Activated CD4-positive, CD25-positive, alpha-beta regulatory T cell (primary cell): ENCODE data around the gene MYH16.
"Not testable (repeated sequence)": the region's sequence is repeated elsewhere in the genome, so short reads cannot be mapped to it uniquely, and the experiment has no call there.

ENCODE experiments used
- DNase-seq, 4 experiments: peaks; one replicate each; lab custom pipeline; 2025; lab: John Stamatoyannopoulos, UW

Gene MYH16

DNA sequence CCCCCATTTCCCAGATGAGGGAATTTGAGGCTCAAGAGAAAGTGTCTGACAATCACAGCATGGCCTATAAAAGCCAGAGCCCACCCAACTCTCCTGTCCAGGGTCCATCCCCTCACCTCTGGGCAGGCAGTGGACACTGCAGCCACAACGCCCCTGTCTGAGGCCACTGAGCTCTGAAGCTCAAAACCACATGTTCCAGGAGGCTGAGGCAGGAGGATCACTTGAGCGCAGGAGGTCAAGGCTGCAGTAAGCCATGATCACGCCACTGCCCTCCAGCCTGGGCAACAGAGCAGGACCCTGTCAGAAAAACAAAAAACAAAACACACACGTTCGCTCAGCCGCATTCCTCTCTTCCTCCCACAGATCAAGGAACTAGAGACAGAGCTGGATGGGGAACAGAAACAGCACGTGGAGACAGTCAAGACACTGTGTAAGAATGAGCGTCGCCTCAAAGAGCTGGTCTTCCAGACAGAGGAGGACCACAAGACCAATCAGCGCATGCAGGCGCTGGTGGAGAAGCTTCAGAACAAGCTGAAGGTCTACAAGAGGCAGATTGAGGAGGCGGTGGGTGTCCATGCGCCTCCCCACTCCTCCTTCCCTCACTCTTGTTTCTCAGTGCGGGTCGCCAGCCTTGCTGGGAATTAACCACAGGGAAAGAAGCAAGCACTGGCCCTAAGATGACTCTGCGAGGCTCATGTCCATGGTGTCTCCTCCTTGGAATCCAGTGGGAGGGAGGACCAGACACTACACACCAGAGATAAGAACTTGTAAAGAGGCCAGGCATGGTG, 33.0 kb downstream of the MYH16 start:
- DNase-seq = no peak

DNA sequence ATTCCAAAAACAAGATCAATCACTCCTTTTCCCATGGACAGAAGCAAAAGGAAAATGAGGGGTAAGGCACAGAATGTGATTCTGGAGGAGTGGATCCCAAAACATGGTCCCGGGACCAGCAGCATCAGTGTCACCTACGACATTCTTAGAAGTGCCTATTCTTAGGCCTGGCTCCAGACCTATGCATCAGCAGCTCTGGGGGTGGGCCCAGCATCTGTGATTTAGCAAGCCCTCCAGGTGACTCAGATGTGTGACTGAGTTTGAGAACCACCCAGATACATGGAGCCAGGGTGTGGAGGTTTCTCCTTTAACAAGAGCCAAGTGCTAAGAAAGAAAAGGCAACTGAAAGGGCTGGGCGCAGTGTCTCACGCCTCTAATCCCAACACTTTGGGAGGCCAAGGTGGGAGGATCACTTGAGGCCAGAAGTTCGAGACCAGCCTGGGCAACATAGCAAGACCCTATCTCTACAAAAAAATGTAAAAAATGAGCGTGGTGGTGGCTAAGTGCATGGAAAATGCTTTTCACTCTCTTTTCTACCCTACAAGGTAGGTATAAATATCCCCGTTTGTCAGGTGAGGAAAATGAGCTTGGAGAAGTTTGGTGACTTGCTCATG, 35.9 kb downstream of the MYH16 start:
- no peak for DNase-seq

DNA sequence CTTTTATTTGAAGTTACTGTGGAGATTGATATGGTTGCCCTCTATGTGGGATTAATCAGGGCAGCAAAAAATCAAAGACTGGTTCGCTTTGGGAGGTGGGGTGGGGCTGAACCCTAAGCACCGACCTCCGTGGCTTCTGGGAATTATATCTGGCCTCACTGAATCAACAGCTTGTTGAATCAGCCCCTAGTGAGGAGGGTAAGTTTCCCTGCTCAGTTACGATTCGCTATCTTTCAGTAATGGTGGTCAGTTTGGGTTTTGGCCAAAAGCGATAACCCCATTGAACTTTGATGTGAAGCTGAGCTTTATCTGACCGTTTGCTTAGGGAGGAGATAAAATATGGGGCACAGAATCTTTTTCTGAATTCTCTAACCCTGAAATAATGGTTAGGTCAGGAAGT, 36.5 kb downstream of the MYH16 start:
- no peak for DNase-seq

DNA sequence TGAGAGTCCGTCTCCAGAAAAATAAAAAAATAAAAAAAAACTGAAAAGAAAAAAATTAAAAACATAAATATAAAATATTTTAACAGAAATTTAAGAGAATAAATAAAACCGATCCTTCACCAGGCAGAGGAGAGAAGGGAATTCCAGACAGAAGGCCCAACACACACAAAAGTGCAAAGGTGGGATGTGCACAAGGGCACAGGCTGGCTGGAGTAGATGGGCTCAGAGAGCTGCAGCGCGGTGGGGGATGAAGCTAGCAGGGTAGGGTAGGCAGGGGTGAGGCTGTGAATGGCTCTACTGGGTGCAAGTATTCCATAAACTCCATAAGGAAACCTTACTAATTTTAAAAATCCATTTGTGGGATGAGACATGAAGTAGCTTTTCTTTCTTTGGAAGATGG, 37.4 kb downstream of the MYH16 start:
- no peak for DNase-seq

DNA sequence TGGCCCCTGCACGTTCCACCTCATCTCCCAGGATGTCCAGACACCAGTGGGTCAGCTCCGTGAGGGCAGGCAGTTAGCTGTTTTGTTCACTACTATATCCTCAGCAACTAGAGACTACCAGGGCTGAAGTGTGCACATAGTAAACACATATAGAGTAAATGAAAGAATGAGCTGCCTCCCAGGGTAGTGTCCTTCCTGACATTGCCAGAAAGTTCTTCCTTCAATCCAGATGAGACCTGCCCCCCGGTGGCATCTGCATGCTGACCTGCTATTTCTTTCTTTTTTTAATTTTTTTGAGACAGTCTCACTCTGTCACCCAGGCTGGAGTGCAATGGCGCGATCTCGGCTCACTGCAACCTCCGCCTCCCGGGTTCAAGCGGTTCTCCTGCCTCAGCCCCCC, 39.1 kb downstream of the MYH16 start:
- no peak for DNase-seq

DNA sequence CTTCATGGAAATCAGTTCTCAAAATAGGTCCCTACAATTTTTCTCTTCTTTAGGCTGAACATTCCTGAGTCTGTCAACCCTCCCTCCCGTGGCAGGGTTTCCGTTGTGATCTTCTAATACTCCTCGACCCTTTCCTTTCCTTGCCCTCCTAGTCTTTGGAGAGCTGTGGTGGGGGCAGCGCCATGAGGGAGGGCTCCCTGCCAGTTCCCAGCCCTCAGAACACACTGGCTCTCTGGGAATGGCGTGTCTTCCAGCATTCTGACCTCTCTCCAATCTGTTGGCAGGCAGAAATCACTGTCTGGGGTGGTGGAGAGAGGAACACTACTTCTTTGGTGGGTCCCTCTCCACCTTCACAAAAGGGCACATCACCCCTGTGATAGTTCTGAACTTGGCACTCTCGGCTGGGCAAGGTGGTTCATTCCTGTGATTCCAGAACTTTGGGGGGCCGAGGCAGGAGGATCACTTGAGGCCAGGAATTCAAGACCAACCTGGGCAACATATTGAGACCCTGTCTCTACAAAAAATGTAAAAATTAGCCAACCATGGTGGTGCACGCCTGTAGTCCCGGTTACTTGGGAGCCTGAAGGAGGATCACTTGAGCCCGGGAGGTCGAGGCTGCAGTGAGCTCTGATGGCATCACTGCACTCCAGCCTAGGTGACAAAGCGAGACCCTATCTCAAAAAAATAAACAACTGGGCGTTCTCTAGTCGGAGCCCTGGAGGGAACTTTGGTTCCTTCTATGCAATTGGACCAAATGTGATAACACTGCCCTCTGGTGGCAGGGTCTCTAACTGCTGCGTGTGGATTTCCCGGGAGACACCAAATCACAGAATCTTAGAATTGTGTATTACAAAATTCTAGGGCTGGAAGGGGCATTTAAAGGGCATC, 39.9 kb downstream of the MYH16 start:
- peak; percentile 32 to 65 (median 56) for DNase-seq

DNA sequence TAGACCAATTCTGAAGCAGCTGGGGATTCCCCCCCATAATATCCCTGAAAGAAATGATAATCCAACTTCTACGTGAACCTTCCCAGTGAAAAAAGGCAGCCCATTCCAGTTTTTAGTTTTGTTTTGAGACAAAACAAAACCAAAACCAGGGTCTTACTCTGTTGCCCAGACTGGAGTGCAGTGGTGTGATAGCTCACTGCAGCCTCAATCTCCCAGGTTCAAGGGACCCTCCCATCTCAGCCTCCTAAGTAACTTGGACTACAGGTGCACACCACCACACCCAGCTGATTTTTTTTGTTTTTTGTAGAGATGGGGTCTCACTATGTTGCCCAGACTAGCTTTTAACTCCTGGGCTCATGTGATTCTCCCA, 40.5 kb downstream of the MYH16 start:
- DNase-seq = no peak

DNA sequence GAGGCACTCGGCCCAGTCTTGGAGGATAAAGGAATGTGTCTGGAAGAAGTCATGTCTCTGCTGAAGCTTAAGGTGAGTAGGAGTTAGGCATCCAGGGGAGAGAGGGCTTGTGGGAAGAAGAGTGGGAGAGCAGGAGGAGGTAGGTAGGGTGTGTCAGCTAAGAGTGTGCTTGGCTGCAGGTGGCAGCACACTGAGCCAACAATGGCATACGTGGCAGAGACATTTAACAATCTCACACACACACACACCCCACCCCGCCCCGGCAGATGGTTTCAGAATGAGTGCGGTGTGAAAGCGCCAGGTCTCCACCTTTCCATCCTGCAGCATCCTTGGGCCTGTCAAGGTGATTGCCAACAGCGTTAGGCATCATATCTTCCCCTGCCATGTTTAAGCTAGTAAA, 41.9 kb downstream of the MYH16 start:
- no peak for DNase-seq

DNA sequence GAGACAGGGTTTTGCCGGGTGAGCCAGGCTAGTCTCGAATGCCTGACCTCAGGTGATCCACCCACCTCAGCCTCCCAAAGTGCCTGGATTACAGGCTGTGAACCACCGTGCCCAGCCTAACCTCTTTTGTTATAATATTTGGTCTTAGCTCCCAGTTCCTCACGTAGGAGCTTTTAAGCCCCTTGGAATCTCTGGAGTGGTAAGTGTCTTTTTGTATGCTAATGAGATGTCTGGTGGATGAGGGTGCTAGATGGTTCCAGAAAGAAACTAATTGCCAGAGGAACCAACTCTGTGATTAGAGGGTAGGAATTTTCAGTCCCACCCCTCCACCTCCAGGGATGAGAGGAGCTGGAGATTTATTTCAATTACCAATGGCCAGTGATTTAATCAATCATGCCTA, 47.7 kb downstream of the MYH16 start:
- DNase-seq = no peak

DNA sequence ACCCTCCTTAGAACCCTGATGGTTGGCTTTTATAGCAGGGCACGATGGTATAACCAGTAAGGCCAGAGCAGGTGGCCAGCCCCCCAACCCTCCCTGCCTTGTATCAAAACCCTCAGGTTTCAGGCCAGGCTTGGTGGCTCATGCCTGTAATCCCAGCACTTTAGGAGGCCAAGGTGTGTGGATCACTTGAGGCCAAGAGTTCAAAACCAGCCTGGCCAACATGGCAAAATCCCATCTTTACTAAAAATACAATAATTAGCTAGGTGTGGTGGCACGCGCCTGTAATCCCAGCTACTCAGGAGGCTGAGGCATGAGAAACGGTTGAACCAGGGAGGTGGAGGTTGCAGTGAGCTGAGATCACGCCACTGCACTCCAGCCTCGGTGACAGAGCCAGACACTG, 50.0 kb downstream of the MYH16 start:
- not testable (repeated sequence) for DNase-seq

DNA sequence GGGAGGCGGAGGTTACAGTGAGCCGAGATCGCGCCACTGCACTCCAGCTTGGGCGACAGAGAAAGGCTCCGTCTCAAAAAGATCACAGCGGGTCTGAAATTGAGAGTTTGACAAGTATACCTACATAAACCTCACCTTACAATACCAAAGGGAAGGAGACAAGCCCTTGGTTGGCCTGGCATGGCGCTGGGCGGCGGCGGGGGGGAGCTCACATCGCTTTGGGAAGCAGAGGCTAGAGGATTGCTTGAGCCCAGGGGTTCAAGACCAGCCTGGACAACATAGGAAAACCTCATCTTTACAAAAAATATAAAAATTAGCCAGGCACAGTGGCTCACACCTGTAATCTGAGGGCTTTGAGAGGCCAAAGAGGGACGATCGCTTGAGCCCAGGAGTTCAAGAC, 51.9 kb downstream of the MYH16 start:
- no peak for DNase-seq

DNA sequence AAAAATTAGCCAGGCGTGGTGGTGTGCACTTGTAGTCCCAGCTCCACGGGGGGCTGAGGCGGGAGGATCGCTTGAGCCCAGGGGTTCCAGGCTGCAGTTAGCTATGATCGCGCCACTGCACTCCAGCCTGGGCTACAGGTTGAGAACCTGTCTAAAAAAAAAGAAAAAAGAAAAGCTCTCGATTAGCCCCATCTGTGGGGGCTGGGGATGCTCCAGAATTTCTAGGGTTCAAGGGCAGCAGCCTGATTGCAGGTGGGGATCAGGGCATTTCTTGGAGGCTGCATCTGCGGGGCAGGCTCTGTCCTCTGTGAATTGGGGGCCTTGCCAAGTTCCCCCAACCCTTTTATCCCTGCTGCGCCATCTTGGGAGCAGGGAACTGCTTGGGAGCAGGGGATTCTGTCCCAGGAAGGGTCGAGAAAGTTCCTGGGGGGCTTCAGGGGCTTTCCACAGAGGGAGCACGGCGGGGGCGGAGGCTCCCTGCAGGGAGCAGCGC, 52.4 kb downstream of the MYH16 start:
- DNase-seq = no peak

DNA sequence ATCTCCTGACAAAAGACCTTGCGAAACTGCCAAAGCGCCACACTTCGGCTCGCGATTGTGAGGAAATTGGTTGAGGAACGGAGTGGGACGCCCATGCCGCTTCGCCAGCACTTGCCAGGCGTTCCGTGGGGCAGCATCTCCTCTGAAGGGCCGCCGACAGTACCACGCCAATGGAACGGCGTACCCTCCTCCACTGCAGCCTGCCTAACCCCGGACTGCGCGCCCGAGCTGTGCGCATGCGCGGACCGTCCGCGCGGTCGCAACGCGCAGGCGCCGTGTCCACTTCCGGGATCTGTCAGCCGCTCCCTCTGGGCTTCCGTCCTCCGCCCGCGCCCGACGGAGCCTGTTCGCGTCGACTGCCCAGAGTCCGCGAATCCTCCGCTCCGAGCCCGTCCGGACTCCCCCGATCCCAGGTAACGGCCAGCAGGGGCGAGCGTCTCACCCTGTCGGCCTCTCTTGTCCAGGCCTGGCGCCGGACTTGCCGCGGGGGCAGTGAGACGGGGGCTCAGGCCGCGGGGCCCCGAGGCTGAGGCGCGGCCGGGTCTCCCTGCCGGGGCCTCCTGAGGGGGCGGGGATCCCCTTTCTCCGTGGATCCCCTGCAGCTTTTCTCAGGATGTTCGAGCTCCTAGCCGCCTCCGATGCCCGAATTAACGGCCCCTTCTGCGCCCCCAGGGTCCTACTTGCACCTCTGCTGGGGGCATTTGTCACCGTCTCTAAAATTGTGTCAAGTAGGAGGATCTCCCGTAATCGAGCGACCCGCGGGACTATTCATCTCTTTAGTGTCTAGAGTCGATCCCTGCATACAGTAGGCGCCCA, 53.2 kb downstream of the MYH16 start, which contains the start of gene ARPC1A:
Gene ARPC1A, plus strand, starts transcription at position 307 of the 816 bp plus-strand sequence. CDS start 7,456 bp downstream, outside the sequence.
- peak; percentile 80 to 86 (median 82) for DNase-seq

DNA sequence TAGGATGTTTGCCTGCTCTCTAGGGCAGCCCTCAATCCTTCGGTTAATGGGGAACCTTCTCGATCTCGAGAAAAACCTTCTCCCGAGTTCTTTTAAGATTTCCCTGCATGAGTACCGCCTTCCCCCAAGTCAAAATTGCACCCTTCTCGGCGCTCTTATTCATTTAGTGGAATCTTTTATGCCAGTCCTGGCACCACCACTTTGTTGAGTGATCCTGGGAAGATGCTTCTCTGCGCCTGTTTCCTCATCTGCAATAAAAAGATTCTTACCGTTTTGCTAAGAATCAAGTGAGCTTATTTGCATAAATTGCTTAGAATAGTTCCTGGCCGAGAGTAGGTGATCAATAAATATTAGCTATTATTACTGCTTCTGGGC, 53.8 kb downstream of the MYH16 start:
- DNase-seq = no peak

DNA sequence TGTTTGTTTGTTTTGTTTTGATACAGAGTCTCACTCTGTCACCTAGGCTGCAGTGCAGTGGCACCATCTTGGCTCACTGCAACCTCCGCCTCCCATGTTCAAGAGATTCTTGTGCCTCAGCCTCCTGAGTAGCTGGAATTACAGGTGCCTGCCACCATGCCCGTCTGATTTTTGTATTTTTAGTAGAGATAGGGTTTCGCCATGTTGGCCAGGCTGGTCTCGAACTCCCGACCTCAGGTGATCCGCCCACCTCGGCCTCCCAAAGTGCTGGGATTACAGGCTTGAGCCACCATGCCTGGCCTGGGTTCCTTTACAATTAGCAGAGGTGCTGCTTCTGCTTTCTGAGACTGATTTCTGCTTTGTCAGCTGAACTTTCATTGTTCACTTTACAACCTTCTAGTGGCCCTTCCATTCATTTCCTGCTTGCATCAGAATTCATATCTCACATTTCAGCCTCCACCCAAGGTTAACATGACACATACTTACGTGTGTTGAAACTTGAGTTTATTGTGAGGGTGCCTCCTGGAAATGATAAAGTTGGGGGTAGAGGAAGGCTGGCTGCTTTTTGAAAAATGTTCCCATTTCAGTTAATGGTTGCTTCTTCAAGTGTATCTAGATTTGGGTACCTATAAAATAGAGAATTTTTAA, 57.8 kb downstream of the MYH16 start:
- not testable (repeated sequence) for DNase-seq

DNA sequence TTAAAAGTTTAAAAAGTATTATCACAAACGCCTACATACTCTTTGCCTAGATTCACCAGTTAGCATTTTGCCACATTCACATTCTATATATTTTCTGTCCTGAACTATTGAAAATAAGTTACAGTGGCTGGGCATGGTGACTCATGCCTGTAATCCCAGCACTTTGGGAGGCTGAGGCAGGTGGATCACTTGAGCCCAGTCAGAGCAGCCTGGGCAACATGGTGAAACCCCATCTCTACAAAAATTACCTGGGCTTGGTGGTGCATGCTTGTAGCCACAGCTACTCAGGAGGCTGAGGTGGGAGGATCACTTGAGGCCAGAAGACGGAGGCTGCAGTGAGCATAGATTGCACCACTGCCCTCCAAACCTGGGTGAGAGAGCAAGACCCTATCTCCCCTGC, 58.4 kb downstream of the MYH16 start:
- DNase-seq = no peak

DNA sequence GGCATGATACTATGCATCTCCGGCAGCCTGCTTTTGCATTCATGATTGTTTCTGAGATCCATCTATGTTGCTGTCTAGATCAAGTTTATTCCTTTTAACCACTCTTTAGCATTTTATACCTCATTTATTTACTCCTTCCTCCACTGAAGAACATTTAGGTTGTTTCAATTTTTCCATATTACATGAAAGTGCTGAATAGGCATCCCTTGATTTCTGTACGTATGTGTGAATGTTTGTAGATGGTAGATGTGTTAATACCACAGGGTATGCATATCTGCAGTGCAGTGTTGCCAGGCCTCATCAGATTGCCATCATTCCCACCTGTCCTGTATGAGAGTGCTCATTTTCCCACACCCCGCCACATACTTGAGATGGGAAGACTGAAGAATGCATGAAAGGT, 67.0 kb downstream of the MYH16 start:
- DNase-seq = no peak

DNA sequence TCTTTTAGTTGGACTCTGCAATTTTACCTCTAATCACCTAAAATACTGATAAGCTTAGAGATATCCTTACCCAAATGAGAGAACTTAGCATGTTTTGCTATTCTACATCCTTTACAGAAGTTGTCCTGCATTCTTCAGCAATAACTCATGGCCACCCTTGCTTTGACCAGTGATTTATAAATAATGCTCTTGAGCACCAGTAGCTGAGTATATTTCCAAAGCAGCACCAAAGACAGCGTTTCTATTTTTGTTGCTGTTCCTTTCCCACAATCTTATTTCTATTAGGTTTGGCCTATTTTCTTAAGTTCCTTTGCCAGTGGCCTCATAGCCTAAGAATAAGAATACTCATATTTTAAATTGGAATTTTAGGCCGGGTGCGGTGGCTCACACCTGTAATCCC, 68.0 kb downstream of the MYH16 start:
- DNase-seq = no peak

DNA sequence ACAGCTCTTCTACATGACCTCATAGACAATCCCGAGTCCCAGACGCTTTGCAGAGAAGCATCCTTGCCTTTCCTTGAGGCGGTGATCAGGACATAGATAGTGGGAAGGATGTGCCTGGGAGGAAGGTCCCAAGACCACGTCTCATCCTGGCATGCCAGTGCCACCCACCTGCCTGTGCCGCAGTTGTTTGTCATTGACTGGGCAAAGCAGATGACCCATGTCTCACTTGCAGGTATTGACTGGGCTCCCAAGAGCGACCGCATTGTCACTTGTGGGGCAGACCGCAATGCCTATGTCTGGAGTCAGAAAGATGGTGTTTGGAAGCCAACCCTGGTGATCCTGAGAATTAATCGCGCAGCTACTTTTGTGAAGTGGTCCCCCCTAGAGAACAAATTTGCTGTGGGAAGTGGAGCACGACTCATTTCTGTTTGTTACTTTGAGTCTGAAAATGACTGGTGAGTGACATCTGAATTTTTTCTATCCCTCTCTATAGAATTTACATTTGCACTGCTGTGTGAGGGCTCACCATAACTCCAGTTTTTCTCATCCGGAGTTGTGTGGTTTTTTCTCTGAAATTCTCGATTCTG, 71.5 kb downstream of the MYH16 start:
- no peak for DNase-seq

DNA sequence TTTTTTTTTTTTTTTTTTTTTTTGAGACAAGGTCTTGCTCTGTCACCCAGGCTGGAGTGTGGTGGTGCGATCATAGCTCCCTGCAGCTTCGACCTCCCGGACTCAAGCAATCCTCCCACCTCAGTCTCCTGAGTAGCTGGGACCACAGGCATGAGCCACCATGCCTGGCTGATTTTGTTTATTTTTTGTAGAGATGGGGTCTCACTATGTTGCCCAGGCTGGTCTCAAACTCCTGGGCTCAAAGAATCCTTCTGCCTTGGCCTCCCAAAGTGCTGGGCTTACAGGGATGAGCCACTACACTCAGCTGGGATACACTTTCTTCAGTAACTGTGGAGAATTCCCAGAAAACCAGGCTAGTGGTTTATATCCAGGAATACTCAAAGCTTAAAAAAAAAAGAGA, 78.0 kb downstream of the MYH16 start:
- not testable (repeated sequence) for DNase-seq

DNA sequence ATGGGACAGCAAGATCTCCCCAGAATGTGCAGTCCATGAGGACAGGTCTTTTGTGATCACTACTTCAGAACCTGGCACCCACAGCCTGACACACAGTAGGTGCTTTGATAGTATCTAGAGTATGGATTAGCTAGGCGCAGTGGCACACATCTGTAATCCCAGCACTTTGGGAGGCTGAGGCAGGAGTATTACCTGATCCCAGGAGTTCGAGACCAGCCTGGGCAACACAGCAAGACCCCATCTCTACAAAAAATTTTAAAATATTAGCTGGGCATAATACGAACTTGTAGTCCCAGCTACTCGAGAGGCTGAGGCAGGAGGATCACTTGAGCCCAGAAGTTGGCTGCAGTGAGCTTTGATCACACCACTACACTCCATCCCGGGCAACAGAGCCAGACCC, 79.6 kb downstream of the MYH16 start:
- DNase-seq = no peak
